Measurements from ENCODE around the gene HS3ST5.
"Not testable (repeated sequence)": the region's sequence is repeated elsewhere in the genome, so short reads cannot be mapped to it uniquely, and the experiment has no call there.

HS3ST5 gene

DNA sequence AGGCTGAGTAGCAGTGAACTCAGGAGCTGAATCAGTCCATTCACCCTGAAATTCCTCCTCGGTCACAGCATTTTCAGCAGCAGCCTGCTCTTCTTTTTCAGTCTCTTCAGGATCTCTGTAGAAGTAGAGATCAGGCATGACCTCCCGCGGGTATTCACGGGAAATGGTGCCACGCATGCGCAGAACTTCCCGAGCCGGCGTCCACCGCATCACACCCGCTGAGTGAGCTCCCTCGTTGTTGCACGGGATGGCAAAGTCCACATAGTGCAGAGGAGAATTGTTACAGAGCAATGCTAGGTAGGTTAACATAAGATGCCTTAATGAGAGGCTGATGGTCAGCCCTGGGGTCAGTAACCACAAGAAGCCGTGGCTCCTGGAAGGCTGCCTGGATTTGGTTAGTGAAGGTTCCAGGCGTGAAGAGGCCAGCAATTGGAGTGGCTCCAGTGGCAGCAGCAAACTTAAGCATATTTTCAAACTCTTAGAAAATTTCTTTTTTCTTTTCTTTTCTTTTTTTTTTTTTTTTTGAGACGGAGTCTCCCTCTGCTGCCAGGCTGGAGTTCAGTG is 258.4 kb downstream of the HS3ST5 start:
- DNase-seq: no peak

DNA sequence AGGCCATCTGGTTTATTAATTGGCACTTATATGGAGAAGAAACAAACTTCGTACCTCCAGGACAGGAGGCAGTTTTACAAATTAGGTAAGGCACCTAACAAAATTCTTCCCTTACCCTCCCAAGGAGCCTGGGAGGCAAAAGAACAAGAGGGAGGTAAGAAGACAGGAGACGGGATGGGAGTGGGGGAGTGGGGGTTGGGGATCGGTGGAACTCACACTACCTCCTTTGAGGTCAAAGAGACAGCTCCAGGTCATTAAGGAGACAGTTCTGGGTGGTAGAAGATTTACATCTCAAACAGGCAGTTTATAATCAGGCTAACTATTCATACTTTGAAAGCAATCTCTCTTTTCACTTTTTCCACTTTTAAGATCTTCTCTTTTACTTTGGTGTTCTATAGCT is 259.6 kb downstream of the HS3ST5 start:
- no peak for DNase-seq

- DNase-seq: no peak
Observed at GRCh38 chr6:114081730-114082129, 261.1 kb downstream of the HS3ST5 start.

DNA sequence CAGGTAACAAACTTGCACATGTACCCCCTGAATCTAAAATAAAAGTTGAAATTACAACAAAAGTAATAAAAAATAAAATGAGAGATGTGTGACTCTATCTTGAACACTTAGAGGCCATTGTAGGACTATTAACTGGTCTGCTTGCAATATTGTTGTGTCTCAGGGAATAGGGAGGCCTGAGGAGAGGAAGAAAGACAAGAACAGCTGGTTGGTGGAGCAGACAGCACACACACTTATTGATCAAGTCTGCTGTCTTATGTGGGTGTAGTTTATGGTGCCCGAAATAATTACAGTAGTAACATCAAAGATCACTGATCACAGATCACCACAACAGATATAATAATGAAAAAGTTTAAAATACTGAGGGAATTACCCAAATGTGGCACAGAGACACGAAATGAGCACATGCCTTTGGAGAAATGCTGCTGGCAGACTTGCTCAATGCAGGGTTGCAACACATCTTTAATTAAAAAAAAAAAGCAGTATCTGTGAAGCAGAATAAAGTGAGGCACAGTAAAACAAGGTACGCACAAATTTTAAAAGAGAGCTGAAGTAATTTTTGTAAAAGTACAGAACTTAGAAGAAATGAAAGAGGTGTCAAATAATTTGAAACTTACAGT is 261.8 kb downstream of the HS3ST5 start:
- DNase-seq: no peak

DNA sequence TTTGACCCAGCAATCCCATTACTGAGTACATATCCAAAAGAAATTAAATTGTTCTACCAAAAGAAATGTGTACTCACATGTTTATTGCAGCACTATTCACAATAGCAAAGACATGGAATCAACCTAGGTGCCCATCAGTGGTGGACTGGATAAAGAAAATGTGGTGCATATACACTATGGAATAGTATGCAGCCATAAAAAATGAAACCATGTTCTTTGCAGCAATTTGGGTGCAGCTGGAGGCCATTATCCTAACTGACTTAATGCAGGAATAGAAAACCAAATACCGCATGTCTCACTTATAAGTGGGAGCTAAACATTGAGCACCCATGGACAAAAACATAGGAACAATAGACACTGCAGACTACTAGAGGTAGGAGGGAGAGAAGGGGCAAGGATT is 262.4 kb downstream of the HS3ST5 start:
- DNase-seq: not testable (repeated sequence)

DNA sequence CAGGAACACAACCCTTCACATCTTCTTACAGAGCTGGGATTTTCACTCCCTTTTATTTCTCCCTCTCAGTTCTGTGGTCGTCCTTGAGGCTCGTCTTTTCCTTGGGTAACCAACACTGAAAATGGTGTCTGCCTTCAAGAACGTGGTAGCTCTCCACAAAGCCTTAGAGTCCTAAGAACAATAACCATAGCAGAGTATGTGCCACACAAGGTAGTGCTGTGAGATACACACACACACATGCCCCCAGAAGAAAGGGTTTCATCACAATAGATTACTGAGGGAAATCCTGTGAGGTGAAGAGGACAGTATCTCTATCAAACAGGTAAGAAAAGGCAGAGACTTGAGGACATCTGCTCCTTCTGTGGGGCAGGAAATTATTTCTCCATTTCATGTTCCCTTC is 267.0 kb downstream of the HS3ST5 start:
- DNase-seq: no peak

DNA sequence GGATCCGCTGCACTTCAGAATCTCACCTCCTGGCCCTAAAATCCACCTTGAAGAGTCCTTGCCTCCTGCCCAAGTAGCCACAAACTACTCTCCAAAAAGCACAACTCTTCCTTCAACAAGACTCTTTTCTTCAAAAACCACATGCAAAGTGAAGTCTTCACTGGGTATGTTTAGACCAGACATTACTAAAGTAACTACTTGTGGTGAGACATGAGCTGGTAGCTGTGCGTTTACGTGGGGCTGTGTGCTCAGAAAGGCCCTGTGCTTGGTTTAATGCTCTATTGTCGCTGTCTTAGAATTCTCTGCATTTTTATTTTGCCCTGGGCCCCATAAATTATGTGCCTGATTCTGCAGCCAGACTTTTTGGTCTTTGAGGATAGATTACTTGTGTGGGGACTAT is 267.5 kb downstream of the HS3ST5 start:
- DNase-seq: no peak

- DNase-seq: no peak
Observed at GRCh38 chr6:114068771-114069170, 274.1 kb downstream of the HS3ST5 start.

- no peak for DNase-seq
Observed at GRCh38 chr6:114068116-114068515, 274.7 kb downstream of the HS3ST5 start.

- no peak for DNase-seq
Observed at GRCh38 chr6:114064862-114065261, 278.0 kb downstream of the HS3ST5 start.

- no peak for DNase-seq
Observed at GRCh38 chr6:114063956-114064355, 278.9 kb downstream of the HS3ST5 start.

- no peak for DNase-seq
Observed at GRCh38 chr6:114062199-114062598, 280.6 kb downstream of the HS3ST5 start.

DNA sequence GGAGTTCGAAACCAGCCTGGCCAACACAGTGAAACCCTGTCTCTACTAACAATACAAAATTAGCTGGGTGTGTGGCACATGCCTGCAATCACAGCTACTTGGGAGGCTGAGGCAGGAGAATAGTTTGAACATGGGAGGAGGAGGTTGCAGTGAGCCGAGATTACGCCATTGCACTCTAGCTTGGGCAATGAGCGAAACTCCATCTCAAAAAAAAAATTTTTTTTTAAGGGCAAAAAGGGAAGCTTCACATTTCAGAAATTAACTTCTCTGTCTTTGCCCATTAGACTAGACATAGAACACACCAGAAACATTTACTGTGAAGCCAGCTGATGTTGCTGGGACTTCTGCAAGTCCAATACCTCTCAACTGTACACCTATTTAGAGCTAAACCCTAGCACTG is 281.1 kb downstream of the HS3ST5 start:
- DNase-seq: no peak

GRCh38 chr6:114061116-114061515 is 281.7 kb downstream of the HS3ST5 start:
- no peak for DNase-seq

DNA sequence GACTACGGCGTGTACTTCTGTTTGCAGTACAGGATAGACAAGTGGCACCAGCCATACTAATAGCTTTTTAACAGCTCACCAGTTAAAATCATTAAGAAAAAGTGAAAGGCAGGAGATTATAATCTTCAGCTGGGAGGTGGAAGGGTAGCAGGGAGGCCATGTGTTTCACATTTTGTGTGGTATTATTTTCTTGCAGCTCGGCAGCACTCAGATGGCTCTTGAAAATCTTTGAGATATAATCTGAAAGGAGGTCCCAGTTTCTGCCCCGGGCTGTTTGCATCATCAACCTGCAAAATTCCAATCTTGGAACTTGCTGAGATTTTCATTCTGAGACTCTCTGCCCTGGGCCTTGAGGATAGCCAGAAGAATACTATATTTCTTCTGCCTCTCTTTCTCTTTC is 284.4 kb downstream of the HS3ST5 start:
- no peak for DNase-seq

- DNase-seq: no peak
Observed at GRCh38 chr6:114055763-114056162, 287.1 kb downstream of the HS3ST5 start.

- DNase-seq: no peak
Observed at GRCh38 chr6:114055349-114055748, 287.5 kb downstream of the HS3ST5 start.

- DNase-seq: no peak
Observed at GRCh38 chr6:114053791-114054190, 289.0 kb downstream of the HS3ST5 start.

- no peak for DNase-seq
Observed at GRCh38 chr6:114052141-114052540, 290.7 kb downstream of the HS3ST5 start.

DNA sequence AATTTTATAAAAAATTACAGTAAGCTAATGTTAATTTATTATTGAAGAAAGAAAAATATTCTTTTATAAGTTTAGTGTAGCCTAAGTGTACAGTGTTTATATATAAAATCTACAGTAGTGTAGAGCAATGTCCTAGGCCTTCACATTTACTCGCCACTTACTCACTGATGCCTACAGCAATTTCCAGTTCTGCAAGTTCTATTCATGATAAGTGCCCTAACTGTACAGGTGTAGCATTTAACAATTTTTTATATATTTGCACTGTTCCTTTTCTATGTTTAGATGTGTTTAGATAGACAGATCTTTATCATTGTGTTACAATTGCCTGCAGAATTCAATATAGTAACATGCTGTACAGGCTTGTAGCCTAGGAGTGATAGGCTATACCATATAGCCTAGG is 291.8 kb downstream of the HS3ST5 start:
- DNase-seq: no peak

DNA sequence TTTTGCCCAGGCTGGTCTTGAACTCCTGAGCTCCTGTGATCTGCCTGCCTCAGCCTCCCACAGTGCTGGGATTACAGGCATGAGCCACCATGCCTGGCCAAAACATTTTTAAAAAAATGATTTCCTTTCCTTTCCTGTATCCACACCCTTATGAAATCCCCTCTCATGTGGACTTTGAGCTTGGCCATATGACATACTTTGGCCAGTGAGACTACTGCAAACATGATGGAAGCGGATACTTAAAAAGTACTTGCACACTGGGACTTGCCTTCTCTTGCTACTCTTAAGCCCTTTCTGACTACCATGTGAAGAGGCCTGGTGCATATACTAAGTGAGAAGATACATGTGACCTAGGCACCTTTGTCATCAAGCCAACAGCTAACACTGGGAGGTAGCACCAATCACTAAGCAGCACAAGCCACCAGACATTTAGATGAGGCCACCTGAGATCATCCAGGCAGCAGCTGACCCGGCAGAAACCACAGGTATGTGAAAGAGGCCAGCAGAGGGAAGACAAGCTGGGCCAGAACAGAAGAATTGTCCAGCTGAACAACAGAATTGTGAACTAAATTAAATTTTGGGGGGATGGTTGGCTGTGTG is 293.4 kb downstream of the HS3ST5 start:
- DNase-seq: no peak

- DNase-seq: not testable (repeated sequence)
Observed at GRCh38 chr6:114044566-114044965, 298.3 kb downstream of the HS3ST5 start.

GRCh38 chr6:114042267-114043016 is 300.4 kb downstream of the HS3ST5 start:
- DNase-seq: no peak

- DNase-seq: no peak
Observed at GRCh38 chr6:114040871-114041270, 302.0 kb downstream of the HS3ST5 start.

Measured in T-helper 9 cell (primary cell).